Loucy (cell line): ENCODE measurements around the gene RECQL.

Experiments
- CTCF ChIP-seq: fragments of 200-600 bp; sonication (generic); conservative IDR thresholded peaks from 2 replicates; pipeline ENCODE4 v1.5.1; 2014; ENCODE audit warnings: mild to moderate bottlenecking, antibody characterized with exemption, low read length
- EZH2phosphoT487 ChIP-seq: fragments of 200-600 bp; IDR thresholded peaks from 2 replicates; pipeline ENCODE4 v1.6.1; 2018; ENCODE audit warnings: antibody characterized with exemption, mild to moderate bottlenecking, moderate library complexity, borderline replicate concordance

DNA sequence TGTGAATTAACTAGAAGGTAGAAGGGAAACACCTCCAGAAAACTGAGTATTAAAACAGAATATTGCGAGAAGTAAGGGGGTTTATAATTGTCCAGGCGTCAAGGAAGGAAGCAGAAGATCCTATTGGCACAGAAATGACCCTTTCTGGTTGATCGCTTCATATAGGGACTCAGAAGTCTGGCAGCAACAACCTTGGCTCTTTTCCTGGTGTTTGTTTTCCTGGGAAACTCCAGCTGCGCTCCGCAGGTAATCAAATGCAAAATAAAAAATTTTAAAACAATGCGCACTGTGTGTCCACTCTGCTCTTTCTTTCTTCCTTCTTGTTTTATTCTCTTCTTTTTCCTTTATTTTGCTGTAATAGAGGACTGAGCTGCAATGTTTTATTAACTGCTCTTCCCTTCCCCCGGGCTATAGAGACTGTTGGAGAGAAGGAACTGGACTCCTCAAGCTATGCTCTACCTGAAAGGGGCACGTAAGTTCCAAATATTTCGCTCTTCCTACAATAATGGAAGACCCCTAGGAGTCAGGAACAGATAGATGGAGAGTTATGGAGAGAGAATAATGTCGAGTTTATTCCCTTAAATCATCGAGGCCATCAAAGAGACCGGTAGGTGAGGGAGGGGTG is 25.4 kb upstream of the RECQL start:
- TF ChIP-seq CTCF = no peak
- TF ChIP-seq EZH2phosphoT487 = no peak
